Liver (tissue), 9 donors: ENCODE data around the gene EHBP1. TPM values are rescaled to one million over a fixed set of nuclear protein-coding genes. Genes with fewer than 3 reads are reported as not detected.

Experiments used
- DNase-seq: peaks from one replicate; pipeline ENCODE4 v3.0.0-alpha.2; 2017; ENCODE audit warnings: low spot score
- H3K27ac ChIP-seq, 2 donors: one replicate each; pipeline ENCODE4 v1.7.0; 2013; ENCODE audit warnings: inconsistent platforms in 2 of 2, low read length in 2 of 2, control low read depth in 1 of 2, low read depth in 1 of 2, mild to moderate bottlenecking in 1 of 2
- H3K27me3 ChIP-seq, 4 donors: one replicate each; pipeline versions ENCODE4 v1.6.1 to v1.7.0; 2013; ENCODE audit warnings: low read length in 3 of 4, inconsistent platforms in 1 of 4, mild to moderate bottlenecking in 1 of 4, moderate library complexity in 1 of 4; ENCODE audit not compliant: control insufficient read depth in 4 of 4, insufficient read depth in 4 of 4
- H3K36me3 ChIP-seq, 4 donors: one replicate each; pipeline versions ENCODE4 v1.6.1 to v1.7.0; 2013; ENCODE audit warnings: low read length in 3 of 4, mild to moderate bottlenecking in 3 of 4, low read depth in 1 of 4, moderate library complexity in 1 of 4; ENCODE audit not compliant: control insufficient read depth in 4 of 4, insufficient read depth in 3 of 4
- H3K4me1 ChIP-seq, 4 donors: one replicate each; pipeline versions ENCODE4 v1.6.1 to v1.7.0; 2013; ENCODE audit warnings: low read length in 3 of 4, mild to moderate bottlenecking in 3 of 4, moderate library complexity in 1 of 4; ENCODE audit not compliant: control insufficient read depth in 4 of 4, insufficient read depth in 4 of 4
- H3K4me3 ChIP-seq, 3 donors: one replicate each; pipeline versions ENCODE4 v1.6.1 to v1.7.0; 2013; ENCODE audit warnings: low read length in 3 of 3, control low read depth in 1 of 3, low read depth in 1 of 3, mild to moderate bottlenecking in 1 of 3
- H3K9ac ChIP-seq, 2 donors: one replicate each; pipeline ENCODE4 v1.7.0; 2013; ENCODE audit warnings: low read length in 2 of 2, mild to moderate bottlenecking in 2 of 2, moderate library complexity in 2 of 2, control low read depth in 1 of 2, low read depth in 1 of 2
- H3K9me3 ChIP-seq, 4 donors: one replicate each; pipeline versions ENCODE4 v1.6.1 to v1.7.0; 2013; ENCODE audit warnings: low read length in 3 of 4; ENCODE audit not compliant: control insufficient read depth in 4 of 4
- ATF3 ChIP-seq: IDR thresholded peaks from 2 replicates; pipeline ENCODE4 v1.6.1; 2016; ENCODE audit warnings: antibody characterized with exemption
- CTCF ChIP-seq: fragments of 150-350 bp; IDR thresholded peaks from 2 replicates; pipeline ENCODE4 v1.5.1; 2017; ENCODE audit warnings: improper control_type of control experiment, low read depth, low read length; ENCODE audit not compliant: missing input control
- EGR1 ChIP-seq, 2 donors: IDR thresholded peaks; 2 replicates each; pipeline ENCODE4 v1.6.1; 2016 to 2018; ENCODE audit warnings: antibody characterized with exemption in 2 of 2, low read depth in 2 of 2
- FOXA1 ChIP-seq: IDR thresholded peaks from 2 replicates; pipeline ENCODE4 v1.6.1; 2016; ENCODE audit warnings: antibody characterized with exemption
- FOXA2 ChIP-seq: IDR thresholded peaks from 2 replicates; pipeline ENCODE4 v1.6.1; 2016; ENCODE audit warnings: antibody characterized with exemption
- GABPA ChIP-seq, 2 donors: IDR thresholded peaks in 1 of 2; conservative IDR thresholded peaks in 1 of 2; 2 replicates each; pipeline ENCODE4 v1.6.1; 2016; ENCODE audit warnings: antibody characterized with exemption in 2 of 2, mild to moderate bottlenecking in 1 of 2, moderate library complexity in 1 of 2
- HNF4A ChIP-seq, 2 donors: conservative IDR thresholded peaks; 2 replicates each; pipeline ENCODE4 v1.6.1; 2016; ENCODE audit warnings: antibody characterized with exemption in 2 of 2, mild to moderate bottlenecking in 2 of 2
- HNF4G ChIP-seq: IDR thresholded peaks from 2 replicates; pipeline ENCODE4 v1.6.1; 2016; ENCODE audit warnings: antibody characterized with exemption
- JUND ChIP-seq, 2 donors: IDR thresholded peaks; 2 replicates each; pipeline ENCODE4 v1.6.1; 2016; ENCODE audit warnings: antibody characterized with exemption in 2 of 2
- MAX ChIP-seq: IDR thresholded peaks from 2 replicates; pipeline ENCODE4 v1.6.1; 2016; ENCODE audit warnings: antibody characterized with exemption
- NR2F2 ChIP-seq: IDR thresholded peaks from 2 replicates; pipeline ENCODE4 v1.6.1; 2016; ENCODE audit warnings: antibody characterized with exemption
- RAD21 ChIP-seq, 2 donors: IDR thresholded peaks; 2 replicates each; pipeline ENCODE4 v1.6.1; 2016; ENCODE audit warnings: antibody characterized with exemption in 2 of 2, mild to moderate bottlenecking in 2 of 2
- REST ChIP-seq: IDR thresholded peaks from 2 replicates; pipeline ENCODE4 v1.6.1; 2016; ENCODE audit warnings: antibody characterized with exemption, mild to moderate bottlenecking
- RXRA ChIP-seq, 2 donors: IDR thresholded peaks; 2 replicates each; pipeline ENCODE4 v1.6.1; 2017 to 2018; ENCODE audit warnings: antibody characterized with exemption in 2 of 2, mild to moderate bottlenecking in 1 of 2
- SP1 ChIP-seq: IDR thresholded peaks from 2 replicates; pipeline ENCODE4 v1.6.1; 2018; ENCODE audit warnings: antibody characterized with exemption, mild to moderate bottlenecking
- TAF1 ChIP-seq: conservative IDR thresholded peaks from 2 replicates; pipeline ENCODE4 v1.6.1; 2016; ENCODE audit warnings: antibody characterized with exemption, mild to moderate bottlenecking
- YY1 ChIP-seq: IDR thresholded peaks from 2 replicates; pipeline ENCODE4 v1.6.1; 2016; ENCODE audit warnings: antibody characterized with exemption, mild to moderate bottlenecking
- ZBTB33 ChIP-seq: IDR thresholded peaks from 2 replicates; pipeline ENCODE4 v1.6.1; 2016; ENCODE audit warnings: antibody characterized with exemption
- WGBS: extraction: QIAGEN DNeasy Blood & Tissue Kit; methylation state at CpG from one replicate; pipeline ENCODE4 v1.1.7; 2013; 5-methylcytosine and 5-hydroxymethylcytosine counted together
- polyA plus RNA-seq, 2 donors: library from polyadenylated mRNA; stranded (reverse) in 1 of 2; unstranded in 1 of 2; fragments of 200-250 nt in 1 of 2; fragments of >200 nt in 1 of 2; fragmentation: Nextera tagmentation in 1 of 2; extraction: Ambion mirVana in 1 of 2; gene quantifications; one replicate each; pipeline versions ENCODE4 v1.2.1 to v1.2.3, GENCODE V29; 2013 to 2015
- total RNA-seq, 2 donors: library from RNA; depleted of rRNA; stranded (reverse); fragments of >200 nt; gene quantifications; one replicate each; pipeline ENCODE4 v1.2.3, GENCODE V29; 2014
- donor health status: healthy.
- donor health status: healthy.
- donor health status: healthy.
- donor health status: healthy.
- donor health status: healthy.

EHBP1 gene
- total and polyA plus RNA-seq, 4 donors = 16.6 to 85.8 (median 24.4) TPM

- Histone ChIP-seq H3K27ac (no peak overlapping the region), H3K4me1 (no peaks in the 10 kb centered on the region), H3K4me3 (no peak overlapping the region), H3K36me3 (peaks cover 5 to 30% (median 26%) of the 10 kb centered on the region in 4 donors), H3K9me3 (no peaks in the 10 kb centered on the region), H3K27me3 (no peaks in the 10 kb centered on the region), H3K9ac (no peak overlapping the region)
- no peak for DNase-seq
- TF ChIP-seq GABPA (IDR thresholded peaks at IDR 0.05 in 1 of 2, conservative IDR thresholded peaks at IDR 0.05 in 1 of 2) (no peak), EGR1 (IDR thresholded peaks at IDR 0.05; ENCODE audit: low read depth in 2 of 2) (no peak), YY1 (no peak), HNF4G (no peak), RAD21 (IDR thresholded peaks at IDR 0.05) (no peak), ATF3 (no peak)
- WGBS = 93% methylated on average over 6 of the region's 6 CpGs
These were observed 150.9 kb downstream of the EHBP1 start for GRCh38 chr2:62856228-62857040.

- no peaks in the 10 kb centered on the region for H3K4me1 ChIP-seq
- peaks cover 5 to 31% (median 27%) of the 10 kb centered on the region in 4 donors for H3K36me3 ChIP-seq
- WGBS = 70% methylated on average over 6 of the region's 6 CpGs
- no peaks in the 10 kb centered on the region for H3K9me3 ChIP-seq
- H3K9ac ChIP-seq = no peak overlapping the region
- H3K4me3 ChIP-seq = no peak overlapping the region
- no peak overlapping the region for H3K27ac ChIP-seq
- no peaks in the 10 kb centered on the region for H3K27me3 ChIP-seq
- TF ChIP-seq FOXA2 = no peak
- TF ChIP-seq GABPA (IDR thresholded peaks at IDR 0.05 in 1 of 2, conservative IDR thresholded peaks at IDR 0.05 in 1 of 2) = no peak
- TF ChIP-seq ZBTB33 = no peak
- TF ChIP-seq CTCF = no peak
- TF ChIP-seq EGR1 (IDR thresholded peaks at IDR 0.05; ENCODE audit: low read depth in 2 of 2) = no peak
- TF ChIP-seq RXRA (IDR thresholded peaks at IDR 0.05) = no peak
- TF ChIP-seq RAD21 (IDR thresholded peaks at IDR 0.05) = no peak
- TF ChIP-seq NR2F2 = no peak
- TF ChIP-seq FOXA1 = no peak
- TF ChIP-seq HNF4A (conservative IDR thresholded peaks at IDR 0.05) = no peak
- no peak for TF ChIP-seq MAX
- TF ChIP-seq JUND (IDR thresholded peaks at IDR 0.05) = no peak
- no peak for TF ChIP-seq YY1
- TF ChIP-seq TAF1 = no peak
- TF ChIP-seq ATF3 = no peak
- no peak for TF ChIP-seq REST
- no peak for TF ChIP-seq SP1
- no peak for TF ChIP-seq HNF4G
- no peak for DNase-seq
These were observed 151.8 kb downstream of the EHBP1 start for GRCh38 chr2:62857139-62857931.
